HG03108 (cell line): ENCODE results near the gene ZNF155.
"Not testable (repeated sequence)": the region's sequence is repeated elsewhere in the genome, so short reads cannot be mapped to it uniquely, and the experiment has no call there.

Experiments
- ATAC-seq: cut with Tn5 transposase; IDR thresholded peaks from one replicate; pipeline ENCODE4 v1.9.1; 2021; ENCODE audit warnings: moderate library complexity; ENCODE audit not compliant: unreplicated experiment

Gene ZNF155

GRCh38 chr19:43983912-43984686, at the start of gene ZNF155:
ZNF155 (plus strand) TSS chr19:43984188; CDS start chr19:43988544, 4,356 bp downstream.
- peak; percentile 77 for ATAC-seq

- ATAC-seq, result peak; percentile 91
These were observed 48.8 kb upstream of the ZNF155 start, which contains the start of gene ZNF45 for GRCh38 chr19:43934985-43935708. ZNF45 (minus strand) TSS chr19:43935282; CDS start chr19:43922185, 13,097 bp downstream.

DNA sequence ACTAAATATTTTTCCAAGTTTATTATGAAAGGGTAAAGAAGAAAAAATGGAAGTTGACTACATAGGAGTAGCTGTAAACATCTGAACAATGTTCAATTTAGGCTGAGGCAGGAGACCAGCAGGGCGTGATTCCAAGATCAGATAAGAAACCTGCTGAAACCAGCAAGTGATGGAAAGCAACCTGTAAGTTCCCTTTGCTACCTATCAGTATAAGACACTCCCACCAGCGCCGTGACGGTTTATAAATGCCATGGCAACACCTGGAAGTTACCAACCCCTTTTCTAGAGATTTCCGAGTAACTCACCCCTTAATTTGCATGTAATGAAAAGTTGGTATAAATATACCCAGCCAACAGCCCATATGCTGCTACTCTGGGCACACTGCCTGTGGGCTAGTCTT, 47.8 kb upstream of the ZNF155 start:
- no peak for ATAC-seq

DNA sequence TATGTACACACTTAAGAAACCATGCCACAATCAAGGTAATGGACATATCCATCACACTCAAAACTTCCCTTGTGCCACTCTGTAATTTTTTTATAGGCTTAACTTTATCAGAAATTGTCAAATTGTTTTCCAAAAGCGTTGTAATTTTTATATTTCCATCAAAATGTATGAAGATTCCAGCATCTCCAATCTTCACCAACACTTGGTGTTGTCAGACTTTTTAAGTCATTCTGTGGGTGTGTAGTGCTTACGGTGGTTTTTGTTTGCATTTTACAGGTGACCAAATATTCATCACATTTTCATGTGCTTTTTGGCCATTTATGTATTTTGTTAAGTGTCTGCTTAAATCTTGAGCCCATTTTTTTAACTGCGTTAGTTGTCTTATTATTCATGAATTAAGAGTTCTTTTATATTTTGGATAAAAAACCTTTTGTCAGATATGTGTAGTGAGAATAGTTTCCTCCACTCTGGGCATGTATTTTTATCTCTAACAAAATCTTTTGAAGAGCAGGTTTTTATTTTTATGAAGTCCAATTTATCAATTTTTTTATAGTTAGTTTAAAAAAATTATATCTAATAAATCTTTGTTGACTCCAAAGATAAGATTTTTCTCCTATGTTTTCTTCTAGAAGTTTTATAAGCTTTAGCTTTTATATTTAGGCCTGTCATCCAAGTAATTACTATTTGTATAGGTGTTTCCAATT, 44.3 kb upstream of the ZNF155 start:
- no peak for ATAC-seq

DNA sequence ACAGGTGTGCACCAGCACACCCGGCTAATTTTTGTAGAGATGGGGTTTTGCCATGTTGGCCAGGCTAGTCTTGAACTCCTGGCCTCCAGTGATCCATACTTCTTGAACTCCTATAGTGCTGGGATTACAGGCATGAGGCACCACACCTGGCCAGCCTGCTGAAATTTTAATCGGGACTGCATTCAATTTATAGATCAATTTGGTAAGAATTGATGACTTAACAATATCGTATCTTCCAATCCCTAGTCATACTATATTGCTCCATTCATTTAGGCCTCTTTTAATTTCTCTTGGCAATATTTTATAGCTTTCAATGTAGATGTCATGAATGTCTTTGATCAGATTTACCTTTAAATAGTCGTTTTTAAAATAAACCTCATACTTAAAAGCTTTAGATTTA, 43.3 kb upstream of the ZNF155 start:
- no peak for ATAC-seq

DNA sequence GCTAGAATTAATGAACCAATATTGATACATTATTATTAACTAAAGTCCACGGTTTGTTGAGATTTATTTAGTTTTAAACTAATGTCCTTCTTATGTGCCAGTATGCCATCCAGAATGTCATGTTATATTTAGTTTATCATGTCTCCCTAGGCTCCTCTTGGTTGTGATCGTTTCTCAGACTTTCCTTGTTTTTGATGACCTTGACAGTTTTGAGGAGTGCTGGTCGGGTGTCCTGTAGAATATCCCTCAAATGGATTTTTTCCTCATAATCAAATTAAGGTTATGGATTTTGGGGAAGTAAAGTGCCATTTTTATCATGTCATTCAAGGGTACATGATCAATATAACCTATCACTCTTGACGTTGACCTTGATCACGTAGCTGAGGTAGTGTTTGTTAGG, 42.8 kb upstream of the ZNF155 start:
- no peak for ATAC-seq

DNA sequence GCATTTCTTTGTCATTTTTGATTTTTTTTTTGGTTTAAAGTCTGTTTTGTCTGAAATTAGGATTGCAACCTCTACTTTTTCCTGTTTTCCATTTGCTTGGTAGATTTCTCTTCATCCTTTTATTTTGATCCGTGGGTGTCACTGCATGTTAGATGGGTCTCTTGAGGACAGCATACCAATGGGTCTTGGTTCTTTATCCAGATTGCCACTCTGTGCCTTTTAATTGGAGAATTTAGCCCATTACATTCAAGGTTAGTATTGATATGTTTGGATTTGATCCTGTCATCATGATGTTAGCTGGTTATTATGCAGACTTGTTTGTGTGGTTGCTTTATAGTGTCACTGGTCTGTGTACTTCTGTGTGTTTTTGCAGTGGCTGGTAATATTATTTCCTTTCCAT, 36.6 kb upstream of the ZNF155 start:
- ATAC-seq, result not testable (repeated sequence)

- ATAC-seq, result not testable (repeated sequence)
These were observed 34.2 kb upstream of the ZNF155 start for GRCh38 chr19:43949803-43950202.

DNA sequence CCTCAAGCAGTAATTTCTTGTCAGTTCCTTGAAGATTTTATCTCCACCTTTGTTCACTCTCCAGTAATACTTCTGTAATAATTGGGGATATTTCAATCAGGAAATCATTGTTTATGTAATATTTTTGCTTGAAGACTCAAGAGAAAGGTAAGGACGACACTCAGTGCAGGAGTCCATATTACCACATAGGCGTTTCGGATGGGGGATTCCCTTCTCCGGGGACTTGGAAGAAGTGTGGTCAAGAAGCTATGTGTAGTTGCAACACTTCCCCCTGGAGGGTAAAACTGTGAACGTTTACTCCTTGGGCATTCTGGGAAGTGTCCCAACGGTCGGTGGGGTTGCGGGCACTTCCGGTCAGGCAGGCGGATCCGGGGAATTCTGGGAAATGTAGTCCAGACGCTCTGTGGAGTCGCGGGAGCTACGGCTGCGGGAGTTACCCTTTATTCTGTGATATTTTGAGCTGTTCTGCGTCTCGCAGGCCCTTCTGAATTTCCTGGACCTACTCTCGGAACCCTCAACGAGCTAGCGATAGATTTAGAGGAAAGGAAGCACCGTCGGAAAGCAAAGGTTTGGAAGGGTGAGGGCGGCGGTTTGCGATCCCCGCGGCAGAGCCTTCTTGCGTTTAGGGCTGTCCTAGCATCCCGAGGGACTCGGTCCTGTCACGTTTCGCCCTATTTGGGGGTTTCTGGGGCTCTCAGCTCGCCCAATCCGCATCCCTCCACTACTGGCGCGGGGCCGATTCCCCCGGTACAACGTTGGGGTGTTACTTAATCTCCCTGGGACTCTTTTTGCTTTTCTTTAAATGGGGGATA, 32.9 kb upstream of the ZNF155 start, which contains the start of gene ZNF221:
ZNF221 (plus strand) TSS at position 395 of the 812 bp plus-strand sequence. CDS start 11,499 bp downstream, outside the sequence.
- ATAC-seq, result peak; percentile 85

GRCh38 chr19:43956827-43957226, 27.2 kb upstream of the ZNF155 start:
- no peak for ATAC-seq

- ATAC-seq, result no peak
These were observed 26.1 kb upstream of the ZNF155 start for GRCh38 chr19:43957891-43958290.

GRCh38 chr19:43960411-43960810, 23.6 kb upstream of the ZNF155 start:
- ATAC-seq, result no peak

GRCh38 chr19:43966079-43966694, 17.8 kb upstream of the ZNF155 start:
- no peak for ATAC-seq

GRCh38 chr19:43976732-43977131, 7.3 kb upstream of the ZNF155 start:
- no peak for ATAC-seq

GRCh38 chr19:43983544-43983911, 460 bp upstream of the ZNF155 start:
- ATAC-seq, result peak; percentile 8

GRCh38 chr19:43984687-43985000, 656 bp downstream of the ZNF155 start:
- no peak for ATAC-seq

- no peak for ATAC-seq
These were observed 13.8 kb downstream of the ZNF155 start for GRCh38 chr19:43997631-43998290.

DNA sequence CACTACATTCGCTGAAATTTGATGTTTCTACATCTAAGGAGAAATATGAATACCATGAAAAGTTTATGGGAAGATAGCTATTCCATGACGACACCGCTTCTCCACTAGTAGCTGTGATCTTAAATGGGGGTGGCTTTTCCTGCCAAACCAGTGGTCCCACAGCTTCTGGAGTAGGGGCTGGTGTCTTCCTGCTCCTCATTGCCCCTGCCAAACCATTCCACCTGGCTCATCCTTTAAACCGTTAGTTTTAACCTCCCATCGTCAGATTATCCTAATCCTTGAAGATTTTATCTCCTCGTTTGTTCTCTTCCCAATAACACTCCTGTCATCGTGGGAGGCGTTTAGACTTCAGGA, 18.2 kb downstream of the ZNF155 start:
- ATAC-seq, result no peak

DNA sequence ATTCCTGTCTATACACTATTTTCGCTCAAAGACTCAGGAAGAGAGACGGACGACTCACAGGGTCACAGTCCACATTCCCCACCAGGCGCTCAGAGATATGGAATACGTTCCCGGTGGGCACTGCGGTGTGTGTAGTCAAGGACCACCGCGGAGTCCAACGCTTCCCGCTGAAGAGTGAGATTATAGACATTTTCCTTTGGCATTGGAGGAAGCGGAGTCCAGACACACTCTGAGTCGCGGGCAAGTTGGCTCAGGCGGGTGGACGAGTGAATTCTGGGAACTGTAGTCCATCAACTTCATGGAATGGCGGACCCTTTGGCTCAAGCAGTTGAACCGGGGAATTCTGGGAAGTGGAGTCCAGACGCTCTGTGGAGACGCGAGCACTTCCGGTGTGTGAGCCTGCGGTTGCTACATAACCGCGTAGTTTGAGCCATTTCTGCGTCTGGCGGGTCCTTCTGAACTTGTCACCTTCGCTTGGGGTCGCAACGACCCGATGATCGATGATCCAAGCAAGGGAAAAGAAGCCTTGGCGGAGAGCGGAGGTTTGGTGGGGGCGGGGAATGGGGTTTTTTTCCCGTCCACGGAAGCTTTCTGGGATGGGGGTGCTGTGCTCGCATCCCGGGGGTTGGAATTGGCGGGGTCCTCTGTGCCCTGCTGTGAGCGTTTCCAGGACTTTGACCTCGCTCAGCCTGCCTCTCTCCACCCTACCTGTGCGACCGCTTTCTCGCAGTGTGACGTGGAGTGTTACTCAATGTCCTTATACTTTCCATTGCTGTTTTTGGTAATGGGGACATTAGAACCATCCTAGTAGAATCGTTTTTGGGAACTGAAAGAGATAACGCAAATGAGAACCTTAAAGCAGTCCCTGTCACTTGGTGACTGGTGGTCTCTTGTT, 18.8 kb downstream of the ZNF155 start, which contains the start of gene ZNF230:
ZNF230 (plus strand) TSS at position 392 of the 895 bp plus-strand sequence. CDS start 4,122 bp downstream, outside the sequence.
- ATAC-seq, result peak; percentile 90
